ENCODE data around the gene TAX1BP3. TPM values are rescaled to one million over a fixed set of nuclear protein-coding genes. Genes with fewer than 3 reads are reported as not detected.

TAX1BP3 gene
- total and polyA plus RNA-seq, 9 of the 15 experiments (the other 6 are each of a cell fraction or from before 2014, with no cell fraction given): 0.99 to 14.5 (median 6.2) TPM

GRCh38 chr17:3669085-3669347 is 638 bp upstream of the TAX1BP3 start:
- peaks cover 6% of the 10 kb centered on the region for H3K9me1 ChIP-seq (ENCODE audit: control insufficient read depth, insufficient read depth, low read length)
- H4K20me1 ChIP-seq (replicated peaks; ENCODE audit: control insufficient read depth, insufficient read depth, low read length): 0 out of 2 replicates have a peak, but pooled peaks cover 16% of the 10 kb centered on the region
- H3K9me3 ChIP-seq (replicated peaks; ENCODE audit: control insufficient read depth, insufficient read depth, low read depth, low read length): no peaks in the 10 kb centered on the region
- H3K79me2 ChIP-seq (ENCODE audit: control insufficient read depth, insufficient read depth, low read length): peaks cover 20% of the 10 kb centered on the region
- TF ChIP-seq NKRF (IDR thresholded peaks at IDR 0.05; ENCODE audit: borderline replicate concordance) (peak; percentile 51; the same call in 1 of the 2 replicates), ZNF740 (CRISPR knock-in tag; IDR thresholded peaks at IDR 0.05) (0 out of 2 replicates have a peak, but pooled peaks have one; percentile 22), ZNF740 (tag; IDR thresholded peaks at IDR 0.05) (no peak), MYBL2 (IDR thresholded peaks at IDR 0.05; ENCODE audit: low read depth) (no peak), MYBL2 (CRISPR knock-in tag; IDR thresholded peaks at IDR 0.05; ENCODE audit: borderline replicate concordance) (no peak), CBX3 (IDR thresholded peaks at IDR 0.05; ENCODE audit: borderline replicate concordance in 1 of 2, low read length in 2 of 2) (no peak), RBBP5 (IDR thresholded peaks at IDR 0.05; ENCODE audit: borderline replicate concordance, insufficient read depth, low read length, poor library complexity, severe bottlenecking) (peak; percentile 30), ZFX (CRISPR knock-in tag; IDR thresholded peaks at IDR 0.05) (peak; percentile 8), PHF20 (IDR thresholded peaks at IDR 0.05; ENCODE audit: partially characterized antibody) (peak; percentile 9), TGIF2 (CRISPR knock-in tag; IDR thresholded peaks at IDR 0.05) (no peak), SAP30 (IDR thresholded peaks at IDR 0.05; ENCODE audit: borderline replicate concordance, insufficient read depth, low read depth, low read length, poor library complexity, severe bottlenecking) (peak; percentile 33), SIN3A (IDR thresholded peaks at IDR 0.05; ENCODE audit: borderline replicate concordance in 2 of 2, control insufficient read depth in 1 of 2, low read depth in 2 of 2, low read length in 2 of 2) (peak in 1 of 2 experiments; percentile 20; a peak in 1 of 4 replicates), HDAC1 (IDR thresholded peaks at IDR 0.05) (peak in 1 of 2 experiments; percentile 5; a peak in 1 of 4 replicates), SMAD3 (CRISPR knock-in tag; conservative IDR thresholded peaks at IDR 0.05) (no peak)
- TF ChIP-seq, protein P1, sequence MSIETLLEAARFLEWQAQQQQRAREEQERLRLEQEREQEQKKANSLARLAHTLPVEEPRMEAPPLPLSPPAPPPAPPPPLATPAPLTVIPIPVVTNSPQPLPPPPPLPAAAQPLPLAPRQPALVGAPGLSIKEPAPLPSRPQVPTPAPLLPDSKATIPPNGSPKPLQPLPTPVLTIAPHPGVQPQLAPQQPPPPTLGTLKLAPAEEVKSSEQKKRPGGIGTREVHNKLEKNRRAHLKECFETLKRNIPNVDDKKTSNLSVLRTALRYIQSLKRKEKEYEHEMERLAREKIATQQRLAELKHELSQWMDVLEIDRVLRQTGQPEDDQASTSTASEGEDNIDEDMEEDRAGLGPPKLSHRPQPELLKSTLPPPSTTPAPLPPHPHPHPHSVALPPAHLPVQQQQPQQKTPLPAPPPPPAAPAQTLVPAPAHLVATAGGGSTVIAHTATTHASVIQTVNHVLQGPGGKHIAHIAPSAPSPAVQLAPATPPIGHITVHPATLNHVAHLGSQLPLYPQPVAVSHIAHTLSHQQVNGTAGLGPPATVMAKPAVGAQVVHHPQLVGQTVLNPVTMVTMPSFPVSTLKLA (conservative IDR thresholded peaks at IDR 0.05): no peak
- TF ChIP-seq, protein P2, sequence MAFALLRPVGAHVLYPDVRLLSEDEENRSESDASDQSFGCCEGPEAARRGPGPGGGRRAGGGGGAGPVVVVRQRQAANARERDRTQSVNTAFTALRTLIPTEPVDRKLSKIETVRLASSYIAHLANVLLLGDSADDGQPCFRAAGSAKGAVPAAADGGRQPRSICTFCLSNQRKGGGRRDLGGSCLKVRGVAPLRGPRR (CRISPR knock-in tag; IDR thresholded peaks at IDR 0.05): no peak
- peaks cover 6 to 29% of the 10 kb centered on the region in 2 experiments; a peak in 4 of 5 replicates for H3K4me1 ChIP-seq (replicated peaks in 1 of 2; ENCODE audit: control insufficient read depth in 2 of 2, insufficient read depth in 2 of 2, low read length in 2 of 2)
- peak overlapping the region; percentile 82 for H3K4me2 ChIP-seq (ENCODE audit: insufficient read depth, low read length)
- ATAC-seq (peak; percentile 3; the same call in 2 of the 3 replicates), DNase-seq (ENCODE audit: extremely low read depth in 1 of 4, low spot score in 3 of 4) (no peak), FAIRE-seq (no peak)
- peaks cover 7% of the 10 kb centered on the region; the same call in 2 of the 3 replicates for H3K36me3 ChIP-seq (ENCODE audit: control insufficient read depth, insufficient read depth, low read length)
- WGBS (ENCODE audit: insufficient coverage, low coverage, missing lambda C conversion rate): 0% methylated on average over 31 of the region's 32 CpGs
- intact Hi-C loops (cut with micrococcal nuclease) (no loop called here), in situ Hi-C loops (cut with MboI) (no loop called here)
- no peaks in the 10 kb centered on the region; a peak in 1 of 5 replicates for H3K27me3 ChIP-seq (ENCODE audit: control insufficient read depth in 2 of 2, insufficient read depth in 2 of 2, low read length in 2 of 2)
- H3K9ac ChIP-seq (ENCODE audit: insufficient read depth in 1 of 2, low read depth in 2 of 2, low read length in 2 of 2): peak overlapping the region; percentile 82 to 99
- peak overlapping the region; percentile 84 for H2AFZ ChIP-seq (ENCODE audit: low read depth, low read length)
- TSS peak; percentile 89 for BruUV-seq (replicated peaks)
- H3K27ac ChIP-seq (ENCODE audit: extremely low read depth, low read depth, low read length): peak overlapping the region; percentile 79
- ChIA-PET CTCF (ENCODE audit: low intra/inter-chr PET ratio) (no interaction called here), POLR2A (interaction anchor here (0.6 to 0.7 kb wide), 3 partner anchors 9 to 51 kb away, joined by 3 to 4 read pairs (median 3); no protein-coding TSS in a partner anchor)
- H3K4me3 ChIP-seq: peak overlapping the region; percentile 87

All from K562 (cell line).